Kidney epithelial cell (primary cell): ENCODE measurements around the gene TEX261. TPM values are rescaled to one million over a fixed set of nuclear protein-coding genes. Genes with fewer than 3 reads are reported as not detected.

ENCODE experiments used
- DNase-seq: peaks from one replicate; pipeline ENCODE4 v3.0.0-alpha.2; 2010; ENCODE audit warnings: low read depth
- H3K27me3 ChIP-seq: 2 replicates; pipeline ENCODE4 v1.6.0; 2011; ENCODE audit warnings: low read length; ENCODE audit not compliant: control insufficient read depth, insufficient read depth
- H3K36me3 ChIP-seq: 2 replicates; pipeline ENCODE4 v1.5.1; 2011; ENCODE audit warnings: low read length; ENCODE audit not compliant: control insufficient read depth, insufficient read depth
- H3K4me3 ChIP-seq: 2 replicates; pipeline ENCODE4 v1.5.1; 2011; ENCODE audit warnings: low read depth, mild to moderate bottlenecking, control low read depth, low read length
- CTCF ChIP-seq: IDR thresholded peaks from 2 replicates; pipeline ENCODE4 v1.5.1; 2011; ENCODE audit warnings: mild to moderate bottlenecking, moderate library complexity, low read length, control low read depth, inconsistent platforms; ENCODE audit not compliant: insufficient read depth, poor library complexity, severe bottlenecking
- total RNA-seq: library from RNA; depleted of rRNA; stranded (reverse); fragments of >200 nt; gene quantifications from 2 replicates; pipeline ENCODE4 v1.2.3, GENCODE V29; 2015

The TEX261 gene
- total RNA-seq, 1 donor from 2014 or later = 45.2 TPM

- no peaks in the 10 kb centered on the region for H3K36me3 ChIP-seq
- DNase-seq = no peak
- H3K4me3 ChIP-seq = no peak overlapping the region
- H3K27me3 ChIP-seq = peaks cover 23% of the 10 kb centered on the region
- TF ChIP-seq CTCF = no peak
Measured at GRCh38 chr2:70959851-70960832, 34.5 kb downstream of the TEX261 start.

- H3K27me3 ChIP-seq = peaks cover 18% of the 10 kb centered on the region
- no peaks in the 10 kb centered on the region for H3K36me3 ChIP-seq
- TF ChIP-seq CTCF = no peak
- DNase-seq = no peak
- no peak overlapping the region for H3K4me3 ChIP-seq
Measured at GRCh38 chr2:70959271-70959761, 35.4 kb downstream of the TEX261 start.

- H3K4me3 ChIP-seq = no peak overlapping the region
- DNase-seq = no peak
- no peak for TF ChIP-seq CTCF
- no peaks in the 10 kb centered on the region for H3K36me3 ChIP-seq
- H3K27me3 ChIP-seq = peaks cover 14% of the 10 kb centered on the region
Measured at GRCh38 chr2:70958759-70959158, 35.9 kb downstream of the TEX261 start.

- DNase-seq = no peak
- no peak for TF ChIP-seq CTCF
- H3K27me3 ChIP-seq = peaks cover 12% of the 10 kb centered on the region
Measured at GRCh38 chr2:70957798-70958197, 36.9 kb downstream of the TEX261 start.

GRCh38 chr2:70956141-70956540 lies 38.5 kb downstream of the TEX261 start:
- Histone ChIP-seq H3K27me3 (peaks cover 5% of the 10 kb centered on the region), H3K36me3 (no peaks in the 10 kb centered on the region)
- TF ChIP-seq CTCF = no peak

More at GRCh38 chr2:70957798-70958197, 36.9 kb downstream of the TEX261 start:
- Histone ChIP-seq H3K36me3 (no peaks in the 10 kb centered on the region), H3K4me3 (no peak overlapping the region)

GRCh38 chr2:70954886-70955285 lies 39.8 kb downstream of the TEX261 start:
- H3K27me3 ChIP-seq = peaks cover 5% of the 10 kb centered on the region

More at GRCh38 chr2:70956141-70956540, 38.5 kb downstream of the TEX261 start:
- no peak overlapping the region for H3K4me3 ChIP-seq
- no peak for DNase-seq

More at GRCh38 chr2:70954886-70955285, 39.8 kb downstream of the TEX261 start:
- DNase-seq = no peak
- H3K4me3 ChIP-seq = no peak overlapping the region
- TF ChIP-seq CTCF = no peak
- H3K36me3 ChIP-seq = no peaks in the 10 kb centered on the region
